NCI-H1436 (cell line): ENCODE results near the gene PIP4K2C.

ENCODE experiments used
- DNase-seq: peaks from one replicate; lab custom pipeline; 2025; lab: John Stamatoyannopoulos, UW

Gene PIP4K2C

DNA sequence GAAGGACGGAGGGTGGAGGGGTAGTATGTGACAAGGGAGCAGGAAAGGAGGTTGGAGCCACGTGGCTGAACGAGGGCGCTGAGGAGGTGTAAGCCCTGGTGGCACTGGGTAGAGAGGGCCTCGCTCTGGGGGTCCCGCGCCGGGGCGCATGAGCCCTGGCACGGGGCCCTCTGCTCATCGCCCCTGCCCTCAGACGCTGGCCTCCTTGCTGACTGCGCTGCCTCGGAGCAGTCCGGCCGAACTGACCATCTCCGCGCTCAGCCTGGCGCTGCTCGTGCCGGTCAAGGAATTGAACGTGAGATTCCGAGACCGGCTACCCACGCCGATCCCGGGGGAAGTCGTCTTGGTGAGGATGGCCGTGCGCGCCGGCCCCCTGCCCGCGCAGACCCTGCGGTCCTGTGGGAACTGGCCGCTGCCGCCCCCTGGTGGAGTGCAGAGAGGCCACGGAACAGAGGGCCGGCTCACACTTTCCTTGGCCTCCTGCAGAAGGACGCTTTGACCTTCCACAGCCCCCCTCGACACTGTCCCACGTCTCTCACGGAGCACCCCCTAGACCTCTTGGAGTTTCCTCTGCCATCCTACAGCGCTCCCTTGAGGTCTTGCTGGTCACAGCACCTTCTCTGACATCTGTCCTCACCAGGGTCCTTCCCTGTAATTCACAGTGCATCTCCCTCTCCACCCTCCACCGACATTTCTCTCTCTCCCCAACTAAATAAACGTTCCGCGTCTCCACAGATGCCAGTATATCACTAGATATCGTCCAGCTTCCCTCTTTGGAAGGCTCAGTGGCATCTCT, 30.7 kb downstream of the PIP4K2C start:
- peak; percentile 33 for DNase-seq

DNA sequence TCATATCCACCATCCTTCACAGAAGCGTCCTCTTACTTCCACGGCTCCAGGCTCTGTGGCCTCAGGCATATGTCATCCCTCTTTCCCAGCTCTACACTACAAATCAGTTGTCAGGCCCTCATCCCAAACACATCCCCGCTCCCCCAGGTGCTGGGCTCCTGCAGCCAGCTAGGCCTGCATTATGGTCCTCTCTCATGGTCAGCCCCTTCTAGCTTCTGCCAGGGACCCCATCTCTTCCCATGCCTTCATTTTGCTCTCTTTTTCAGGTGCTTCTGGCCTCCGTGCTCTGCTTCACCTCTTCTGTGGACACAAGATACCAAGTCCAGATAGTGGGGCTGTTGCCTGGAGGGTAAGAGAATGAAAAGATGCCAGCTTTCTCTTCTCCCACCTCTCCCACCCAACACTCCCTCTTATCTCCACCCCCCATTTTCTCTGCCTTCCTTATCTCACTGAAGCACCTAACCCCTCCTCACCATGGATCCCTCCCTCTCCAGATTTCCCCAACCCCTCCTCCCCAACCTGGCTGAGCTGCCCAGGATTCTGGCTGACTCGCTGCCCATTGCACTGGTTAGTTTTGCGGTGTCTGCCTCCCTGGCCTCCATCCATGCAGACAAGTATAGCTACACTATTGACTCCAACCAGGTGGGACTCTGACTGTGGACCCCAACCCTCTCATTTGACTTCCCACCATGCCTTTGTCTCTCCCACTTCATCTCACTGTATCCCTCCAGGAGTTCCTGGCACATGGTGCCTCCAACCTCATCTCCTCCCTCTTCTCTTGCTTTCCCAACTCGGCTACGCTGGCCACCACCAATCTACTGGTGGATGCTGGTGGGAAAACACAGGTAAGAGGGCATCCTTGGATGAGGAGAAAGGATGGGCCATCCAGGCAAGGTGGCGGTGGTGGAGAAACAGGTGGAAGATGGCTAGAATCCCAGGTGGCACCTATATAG, 31.6 kb downstream of the PIP4K2C start:
- no peak for DNase-seq

DNA sequence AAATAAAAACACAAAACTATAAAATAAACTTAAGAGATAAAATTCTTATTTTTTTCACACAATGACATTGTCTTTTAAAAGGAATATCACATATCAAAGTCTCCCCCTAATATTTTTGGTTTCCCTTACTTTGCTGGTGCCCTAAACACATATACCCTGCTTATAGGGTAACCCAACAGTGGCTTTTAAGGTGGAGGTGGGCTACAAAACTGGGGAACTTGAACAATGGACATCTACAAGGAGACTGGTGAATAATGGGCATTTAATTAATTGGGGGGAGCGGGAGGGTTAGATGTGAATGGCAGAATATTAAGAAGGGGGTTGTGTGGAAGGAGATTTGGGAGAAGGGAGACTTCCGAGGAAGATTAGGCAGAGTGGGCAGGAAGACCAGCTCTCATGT, 32.4 kb downstream of the PIP4K2C start:
- DNase-seq = no peak

DNA sequence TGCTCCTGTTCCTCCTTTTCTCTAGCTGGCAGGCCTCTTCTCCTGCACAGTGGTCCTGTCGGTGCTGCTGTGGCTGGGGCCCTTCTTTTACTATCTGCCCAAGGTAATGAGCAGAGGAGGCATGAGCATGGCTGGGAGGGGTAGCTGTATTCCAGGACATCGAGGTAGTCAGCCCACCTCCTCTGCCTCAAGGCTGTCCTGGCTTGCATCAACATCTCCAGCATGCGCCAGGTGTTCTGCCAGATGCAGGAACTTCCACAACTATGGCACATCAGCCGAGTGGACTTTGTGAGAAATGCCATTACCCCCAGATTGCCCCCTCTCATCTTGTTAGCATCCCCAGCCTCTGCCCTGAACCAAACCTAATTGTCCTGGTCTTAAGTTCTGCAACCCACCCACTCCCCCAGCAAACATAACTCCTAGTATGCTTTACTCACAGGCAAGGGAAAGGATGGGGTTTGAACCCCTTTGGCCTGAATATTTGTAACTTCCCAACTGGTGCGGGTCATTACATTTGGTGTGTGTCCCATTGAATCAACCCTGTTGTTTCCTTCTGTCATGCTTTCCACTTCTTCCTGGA, 32.9 kb downstream of the PIP4K2C start:
- no peak for DNase-seq

DNA sequence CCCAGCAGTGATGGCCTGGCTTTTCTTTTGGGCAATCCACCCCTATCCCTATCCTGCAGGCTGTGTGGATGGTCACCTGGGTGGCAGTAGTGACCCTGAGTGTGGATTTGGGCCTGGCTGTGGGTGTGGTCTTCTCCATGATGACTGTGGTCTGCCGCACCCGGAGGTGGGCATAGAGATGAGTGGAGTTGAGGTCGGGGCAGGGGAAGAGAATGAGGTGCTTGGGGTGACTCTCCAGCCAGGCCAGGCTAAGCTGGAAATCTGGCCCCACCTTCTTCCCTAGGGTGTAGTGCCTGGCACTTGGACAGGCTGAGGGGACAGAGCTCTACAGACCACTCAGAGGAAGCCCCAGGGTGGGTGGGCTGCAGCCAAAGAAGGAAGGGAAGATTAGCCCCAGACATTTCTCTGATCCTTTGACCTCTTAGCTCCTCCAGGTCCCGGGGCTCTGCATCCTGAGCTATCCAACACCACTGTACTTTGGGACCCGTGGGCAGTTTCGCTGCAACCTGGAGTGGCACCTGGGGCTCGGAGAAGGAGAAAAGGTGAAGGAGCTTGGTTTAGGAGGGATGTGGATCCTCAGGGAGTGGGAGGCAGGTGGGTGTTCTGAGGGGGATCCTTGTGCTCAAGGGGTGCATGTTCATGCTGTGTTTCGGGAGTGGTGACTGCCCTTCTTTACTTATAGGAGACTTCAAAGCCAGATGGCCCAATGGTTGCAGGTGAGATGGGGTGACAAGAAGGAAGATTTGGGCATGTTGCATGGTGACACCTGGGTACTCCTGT, 33.6 kb downstream of the PIP4K2C start:
- no peak for DNase-seq

DNA sequence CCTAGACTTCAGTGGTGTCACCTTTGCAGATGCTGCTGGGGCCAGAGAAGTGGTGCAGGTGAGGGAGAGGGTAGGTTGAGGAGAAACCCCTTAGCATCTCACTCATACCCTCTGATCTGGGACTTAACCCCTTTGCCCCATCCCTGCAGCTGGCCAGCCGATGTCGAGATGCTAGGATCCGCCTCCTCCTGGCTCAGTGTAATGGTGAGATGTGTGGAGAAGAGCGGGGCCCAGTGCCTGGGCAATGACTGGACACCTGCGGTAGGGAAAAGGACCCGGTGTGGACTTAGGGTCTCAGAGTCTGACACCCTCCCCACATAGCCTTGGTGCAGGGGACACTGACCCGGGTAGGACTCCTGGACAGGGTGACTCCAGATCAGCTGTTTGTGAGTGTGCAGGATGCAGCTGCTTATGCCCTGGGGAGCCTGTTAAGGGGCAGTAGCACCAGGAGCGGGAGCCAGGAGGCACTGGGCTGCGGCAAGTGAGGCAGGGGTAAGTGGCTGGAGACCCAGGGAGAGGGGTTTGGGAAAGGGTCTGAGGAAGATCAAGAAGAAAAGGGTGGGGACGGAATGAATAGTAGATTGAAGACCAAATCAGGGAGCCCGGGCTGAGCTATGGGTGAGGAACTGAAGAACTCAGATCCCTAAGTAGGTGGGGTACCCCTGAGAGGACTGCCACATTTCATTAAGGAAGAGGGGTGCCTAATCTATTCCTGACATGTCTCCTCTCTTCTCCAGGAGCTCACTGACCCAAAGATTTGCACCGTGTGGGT, 34.5 kb downstream of the PIP4K2C start:
- DNase-seq = no peak

DNA sequence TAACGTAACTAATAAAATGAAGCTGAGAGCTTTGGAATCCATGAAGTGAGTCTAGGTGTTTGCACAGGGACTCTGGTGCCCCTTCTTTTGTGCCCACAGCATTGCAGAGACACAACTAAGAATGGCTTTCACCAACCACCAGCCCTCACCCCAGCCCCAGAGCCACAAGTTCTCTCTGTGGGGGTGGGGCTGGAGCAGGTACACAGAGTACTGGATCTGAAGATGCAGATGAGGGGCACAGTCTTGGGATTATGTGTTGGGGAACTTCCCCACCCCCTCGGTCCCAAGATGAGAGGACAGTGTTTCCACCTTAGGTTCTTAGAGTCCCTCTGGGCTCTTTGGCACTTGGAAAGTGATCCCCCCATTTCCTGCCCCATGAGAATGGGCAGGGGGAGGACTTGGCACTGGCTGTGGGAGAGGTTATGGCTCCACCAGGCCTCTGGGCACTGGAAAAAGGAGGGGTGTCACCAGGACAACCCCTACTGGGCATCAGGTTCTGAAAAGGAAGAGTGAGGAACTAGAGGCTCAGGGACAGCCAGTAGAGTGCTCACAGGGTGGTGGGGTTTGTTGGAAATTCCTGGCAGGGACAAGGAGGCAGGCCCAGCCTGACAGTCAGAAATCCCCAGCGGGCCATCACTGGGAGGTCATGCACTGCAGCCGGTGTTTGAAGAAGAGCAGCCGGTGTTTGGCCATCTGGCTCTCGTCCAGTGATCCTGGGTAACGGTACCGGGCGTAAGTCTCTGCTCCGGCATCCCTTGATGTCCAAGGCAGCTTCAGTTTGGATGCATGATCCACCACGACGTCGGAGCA, 35.3 kb downstream of the PIP4K2C start:
- DNase-seq = no peak

DNA sequence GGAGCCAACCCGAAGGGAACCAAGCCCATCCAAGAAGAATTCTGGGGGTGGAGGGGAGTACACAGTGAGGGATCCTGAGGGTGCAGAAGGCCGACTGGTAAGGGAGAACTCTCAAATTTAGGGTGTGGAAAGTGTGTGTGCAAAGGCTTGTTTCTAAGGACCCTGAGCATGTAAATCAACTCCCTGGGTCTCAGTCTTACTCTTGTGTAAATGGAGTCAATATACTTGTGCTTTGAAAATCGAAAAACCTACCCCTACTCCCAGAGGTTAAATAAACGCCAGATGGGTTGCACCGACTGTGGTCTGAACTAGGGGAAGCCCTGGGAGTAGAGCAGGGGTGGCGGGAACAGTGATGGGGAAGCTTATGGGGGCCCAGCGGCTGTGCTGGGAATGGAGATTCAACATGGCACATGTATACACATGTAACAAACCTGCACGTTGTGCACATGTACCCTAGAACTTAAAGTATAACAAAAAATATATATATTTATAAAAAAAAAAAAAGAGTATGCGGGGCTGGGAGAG, 36.0 kb downstream of the PIP4K2C start:
- DNase-seq = no peak

DNA sequence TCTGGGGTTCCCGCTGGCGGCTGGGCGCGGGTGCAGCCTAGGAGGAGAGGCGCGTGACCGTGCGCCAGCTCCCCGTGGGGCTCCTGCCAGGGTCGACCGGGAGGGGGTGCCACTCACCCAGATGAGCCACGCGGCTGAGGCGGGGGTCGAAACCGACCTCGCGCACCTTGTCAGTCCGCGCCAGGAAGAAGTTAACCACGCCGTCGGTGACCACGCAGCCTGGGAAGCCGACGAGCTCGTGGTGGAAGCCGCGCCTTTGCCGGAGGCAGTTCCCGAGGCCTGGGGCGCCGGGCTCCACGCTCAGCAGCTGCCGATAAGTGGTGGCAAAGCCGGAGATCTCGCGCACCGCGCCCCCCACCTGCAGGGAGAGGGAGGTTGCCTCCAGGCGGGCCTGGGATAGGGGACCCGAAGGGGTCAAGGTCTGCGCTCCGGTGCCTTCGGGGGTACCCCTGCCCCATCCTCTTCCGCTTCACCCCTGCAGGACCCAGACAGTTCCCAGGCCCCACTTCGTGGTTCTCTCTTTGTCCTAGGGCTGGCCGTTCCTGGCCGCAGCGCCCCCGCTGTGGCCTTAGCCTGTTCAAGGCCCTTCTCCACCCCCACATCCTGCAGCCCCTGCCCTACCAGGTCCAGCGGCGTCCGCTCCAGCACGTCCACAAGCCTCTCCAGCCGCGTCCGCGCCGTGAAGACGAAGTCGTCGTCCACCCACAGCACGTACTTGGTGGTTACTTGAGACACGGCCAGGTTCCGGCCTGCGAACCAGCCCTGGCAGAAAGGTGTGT, 36.7 kb downstream of the PIP4K2C start:
- DNase-seq = no peak

DNA sequence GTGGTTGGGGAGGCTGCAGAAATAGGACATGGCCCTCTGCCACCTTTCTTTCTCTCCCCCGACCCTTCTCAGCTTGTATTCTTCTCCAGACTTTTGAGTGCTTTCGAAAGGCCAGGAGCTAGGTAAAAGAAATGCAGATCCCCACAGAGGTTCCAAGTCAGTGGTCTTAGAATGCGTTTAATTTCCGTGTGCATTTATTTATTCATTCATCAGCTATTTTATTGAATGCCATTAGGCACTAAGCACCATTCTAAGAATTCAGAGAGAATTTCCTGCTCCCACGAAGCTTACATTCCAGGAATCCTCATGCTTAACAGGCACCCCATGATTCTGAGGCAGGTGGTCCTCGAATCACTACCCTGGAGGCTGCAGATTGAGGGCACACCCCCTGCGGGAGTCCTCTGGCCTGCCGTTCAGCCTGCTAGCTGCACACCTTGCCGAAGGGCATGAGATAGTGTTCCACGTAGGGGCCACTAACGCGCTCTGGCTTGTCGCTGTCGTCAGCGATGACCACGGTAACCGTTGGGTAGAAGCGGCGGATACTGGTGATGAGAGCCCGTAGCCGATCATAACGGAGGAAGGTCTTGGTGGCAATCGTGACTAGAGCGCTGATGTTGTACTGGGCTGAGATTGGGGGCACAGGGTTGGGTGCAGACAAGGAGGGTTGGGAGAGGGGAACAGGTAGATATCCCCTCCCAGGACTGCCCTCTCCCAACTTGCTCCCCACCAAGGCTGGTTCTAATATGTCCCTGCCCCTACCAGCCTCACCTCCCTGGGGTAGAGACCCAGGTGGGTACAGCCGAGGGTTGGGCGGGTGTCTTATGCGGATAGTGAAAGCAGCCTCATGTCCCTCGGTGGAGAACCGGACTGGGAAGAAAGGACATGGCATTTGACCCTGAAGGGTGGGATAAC, 37.5 kb downstream of the PIP4K2C start:
- DNase-seq = no peak

DNA sequence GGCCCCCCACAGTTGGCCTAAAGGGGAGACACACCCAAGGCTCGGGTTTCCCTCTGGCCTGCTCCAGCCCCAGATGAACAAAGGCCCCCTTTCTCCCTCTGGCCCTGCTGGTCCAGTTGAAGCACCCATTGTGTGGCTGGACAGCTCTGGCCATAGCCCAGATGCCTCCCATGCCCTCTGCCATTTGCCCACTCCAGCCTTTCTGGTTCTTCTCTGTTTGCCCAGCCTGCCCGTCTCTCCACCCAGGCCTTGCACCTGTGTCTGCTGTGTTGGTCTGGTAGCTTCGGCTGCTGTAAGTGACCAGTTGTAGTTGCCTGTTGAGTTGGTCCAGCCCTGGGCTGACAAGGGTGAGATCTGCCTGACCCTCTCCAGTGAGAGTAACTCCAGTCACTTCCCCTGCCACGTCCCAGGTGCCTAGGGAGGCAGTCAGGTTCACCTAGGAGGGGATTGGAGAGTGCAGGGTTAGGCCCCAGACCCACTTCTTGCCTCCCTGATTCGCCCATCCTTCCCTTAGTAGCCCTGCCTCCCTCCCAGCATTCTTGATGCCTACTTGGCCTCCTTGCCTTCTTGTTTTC, 39.0 kb downstream of the PIP4K2C start:
- DNase-seq = no peak

DNA sequence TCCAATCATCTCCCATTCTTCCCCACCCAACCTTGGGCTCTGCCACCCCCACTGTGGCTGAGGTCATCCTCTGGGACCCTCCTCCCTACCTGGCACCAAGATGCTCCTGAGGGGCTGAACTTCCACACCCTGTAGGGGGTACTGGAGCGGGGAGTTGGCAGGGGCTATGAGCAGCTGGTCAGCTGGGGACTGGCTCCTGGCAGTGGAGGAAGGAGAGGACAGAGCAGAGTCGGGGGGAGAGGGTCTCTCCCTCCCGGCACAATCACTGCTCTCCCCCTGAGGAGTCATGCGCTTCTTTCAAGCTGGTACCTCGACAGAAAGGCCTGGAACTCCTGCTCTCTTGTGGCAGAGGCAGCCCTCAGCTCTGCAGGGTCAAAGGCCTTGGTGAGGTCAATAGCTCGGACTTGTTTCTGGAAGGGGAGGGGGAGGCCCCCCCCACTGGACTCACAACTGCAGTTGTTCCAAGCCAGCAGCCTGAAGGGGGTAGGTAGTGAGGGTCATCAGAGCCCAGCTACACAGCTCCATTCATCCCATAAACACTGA, 40.0 kb downstream of the PIP4K2C start:
- no peak for DNase-seq

DNA sequence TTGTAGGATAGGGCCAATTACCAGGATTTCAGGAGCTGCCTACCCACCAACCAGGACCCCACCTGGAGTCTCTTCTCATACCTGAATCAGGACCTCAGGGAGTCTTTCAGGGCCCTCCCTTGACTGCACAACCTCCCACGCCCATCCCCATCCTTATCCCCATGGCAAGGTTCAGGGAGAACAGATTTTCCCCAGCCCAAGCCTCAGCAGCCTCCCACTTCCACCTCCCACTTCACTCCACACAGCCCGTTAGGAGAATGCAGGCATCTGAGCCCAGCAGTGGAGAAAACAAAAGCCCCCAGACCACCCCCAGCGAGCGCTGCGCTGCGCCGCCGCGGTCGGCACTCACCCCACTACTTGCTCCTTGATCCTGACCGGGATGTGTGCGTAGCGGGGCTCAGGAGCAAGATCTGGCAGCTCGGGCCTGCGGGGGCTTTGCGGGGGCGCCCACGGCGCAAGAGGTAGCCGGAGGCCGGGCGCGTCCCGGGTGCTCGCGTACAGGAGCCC, 40.6 kb downstream of the PIP4K2C start:
- DNase-seq = no peak

DNA sequence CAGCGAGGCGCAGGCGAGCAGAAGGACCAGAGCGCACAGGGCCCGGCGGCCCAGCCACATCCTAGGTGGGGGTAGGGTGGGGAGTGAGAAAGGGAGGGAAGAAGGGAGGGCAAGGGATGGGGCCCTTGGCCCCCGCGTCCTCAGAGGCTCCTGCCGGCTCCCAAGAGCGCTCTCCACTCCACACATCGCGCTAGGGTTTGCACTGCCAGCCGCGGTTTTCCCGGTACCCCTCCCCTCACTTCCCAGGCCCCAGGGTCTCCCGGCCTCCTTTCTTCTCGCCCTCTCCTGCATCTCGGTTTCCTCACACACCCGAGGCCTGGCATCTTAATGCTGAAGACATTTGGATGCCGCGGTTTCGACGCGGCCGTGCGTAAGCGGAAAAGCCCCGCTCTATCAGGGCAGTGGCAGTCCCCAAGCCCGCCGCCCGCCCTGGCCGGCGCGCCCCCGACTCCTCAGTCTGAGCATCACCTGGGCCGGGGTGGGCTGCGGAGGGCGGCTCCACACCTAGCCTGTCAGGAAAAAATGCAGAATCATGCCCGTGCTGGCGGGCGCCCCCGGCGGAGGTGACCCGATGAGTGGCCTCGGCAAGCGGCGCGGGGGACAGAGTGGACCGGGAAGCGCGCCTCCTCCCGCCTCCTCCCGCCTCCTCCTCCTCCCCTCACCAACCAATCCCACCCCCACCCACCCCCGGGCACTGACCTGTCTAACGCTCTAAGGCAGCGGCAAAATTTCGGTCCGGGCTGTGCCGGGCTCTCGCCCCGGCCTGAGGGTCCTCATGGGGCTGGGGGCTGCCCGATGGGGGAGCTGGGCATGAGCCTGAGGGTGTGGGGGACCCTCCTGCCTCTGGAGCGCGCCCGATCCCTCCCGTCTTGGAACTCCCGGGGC, 41.3 kb downstream of the PIP4K2C start:
- no peak for DNase-seq

DNA sequence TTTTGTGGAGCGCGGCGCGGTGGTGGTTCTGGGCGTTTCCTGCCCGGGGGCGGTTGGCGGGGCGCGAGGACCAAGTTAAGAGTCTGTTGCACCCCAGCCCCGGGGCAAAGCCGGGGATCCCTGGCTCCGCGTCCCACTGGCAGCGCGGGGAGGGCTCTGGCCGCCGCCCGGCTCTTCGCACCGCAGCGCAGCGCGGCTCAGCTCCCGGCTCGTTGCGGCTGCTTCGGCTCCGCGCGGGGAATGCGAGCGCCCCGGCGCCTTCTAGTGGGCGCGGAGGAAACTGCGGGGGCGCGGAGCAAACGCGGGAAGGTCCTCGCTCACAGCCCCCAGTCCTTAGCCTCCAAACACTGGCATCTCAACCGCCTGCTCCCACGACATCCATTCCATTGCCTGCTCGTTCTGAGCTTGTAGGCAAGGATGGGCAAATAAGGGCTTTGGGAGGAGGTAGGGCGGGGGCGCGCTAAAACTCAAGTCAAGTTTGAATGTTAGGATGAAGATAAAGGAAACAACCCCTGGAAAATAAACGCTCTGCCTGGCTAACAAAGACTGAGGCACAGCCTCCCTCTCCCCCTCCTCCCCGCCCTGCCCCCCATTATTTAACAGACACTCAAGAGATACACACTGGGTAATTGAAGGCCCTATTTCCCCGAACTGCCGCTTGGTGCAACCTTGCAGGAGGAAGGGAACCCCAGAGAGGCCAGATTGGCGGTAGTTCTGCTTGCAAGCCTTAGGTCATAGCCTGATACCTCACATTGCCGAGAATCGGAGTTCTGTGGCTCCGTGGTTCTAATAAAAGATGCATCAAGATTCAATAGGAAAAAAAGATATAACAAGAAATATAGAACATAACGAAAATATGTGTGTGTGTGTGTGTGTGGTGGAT, 42.2 kb downstream of the PIP4K2C start, which contains the start of gene B4GALNT1:
Gene B4GALNT1 (minus strand): TSS at position 244 of the 883 bp plus-strand sequence. CDS start 1,069 bp downstream, outside the sequence.
- DNase-seq = peak; percentile 76
